ENCODE measurements around the gene DYNC1H1. TPM values are rescaled to one million over a fixed set of nuclear protein-coding genes. Genes with fewer than 3 reads are reported as not detected.
A peak's percentile ranks its signal among the peaks of the same experiment; 100 is the strongest.

The DYNC1H1 gene
- total RNA-seq, 2 donors from 2014 or later = 319 to 383 TPM

GRCh38 chr14:102094101-102094500 lies 129.7 kb downstream of the DYNC1H1 start:
- Mint-ChIP-seq H3K4me1 (peaks cover 34% of the 10 kb centered on the region), H3K9me3 (no peaks in the 10 kb centered on the region), H3K27ac (no peak overlapping the region), H3K4me3 (no peak overlapping the region), H3K36me3 (ENCODE audit: low read depth) (peaks cover 4% of the 10 kb centered on the region), H3K27me3 (no peaks in the 10 kb centered on the region)
- no peak for ATAC-seq (replicated peaks)

GRCh38 chr14:102095231-102095870 lies 131.0 kb downstream of the DYNC1H1 start:
- Mint-ChIP-seq H3K27me3 (no peaks in the 10 kb centered on the region), H3K4me1 (peaks cover 25% of the 10 kb centered on the region), H3K4me3 (peak overlapping the region; percentile 10), H3K36me3 (ENCODE audit: low read depth) (no peaks in the 10 kb centered on the region), H3K9me3 (no peaks in the 10 kb centered on the region), H3K27ac (peak overlapping the region; percentile 55)
- ATAC-seq (replicated peaks) = peak; percentile 67

GRCh38 chr14:102095871-102096568 lies 131.6 kb downstream of the DYNC1H1 start:
- peak overlapping the region; percentile 10 for H3K4me3 Mint-ChIP-seq

GRCh38 chr14:102096569-102097188 lies 132.3 kb downstream of the DYNC1H1 start:
- peak overlapping the region; percentile 10 for H3K4me3 Mint-ChIP-seq
- no peaks in the 10 kb centered on the region for H3K36me3 Mint-ChIP-seq (ENCODE audit: low read depth)
- peak overlapping the region; percentile 20 for H3K27ac Mint-ChIP-seq
- ATAC-seq (replicated peaks) = peak; percentile 81
- H3K27me3 Mint-ChIP-seq = no peaks in the 10 kb centered on the region
- H3K9me3 Mint-ChIP-seq = no peaks in the 10 kb centered on the region
- peaks cover 25% of the 10 kb centered on the region for H3K4me1 Mint-ChIP-seq

More at GRCh38 chr14:102095871-102096568, 131.6 kb downstream of the DYNC1H1 start:
- no peaks in the 10 kb centered on the region for H3K9me3 Mint-ChIP-seq
- peak overlapping the region; percentile 20 for H3K27ac Mint-ChIP-seq
- ATAC-seq (replicated peaks) = peak; percentile 18
- no peaks in the 10 kb centered on the region for H3K27me3 Mint-ChIP-seq
- peaks cover 25% of the 10 kb centered on the region for H3K4me1 Mint-ChIP-seq
- no peaks in the 10 kb centered on the region for H3K36me3 Mint-ChIP-seq (ENCODE audit: low read depth)

- no peak for ATAC-seq (replicated peaks)
- Mint-ChIP-seq H3K27me3 (no peaks in the 10 kb centered on the region), H3K27ac (no peak overlapping the region), H3K4me1 (peaks cover 25% of the 10 kb centered on the region), H3K36me3 (ENCODE audit: low read depth) (no peaks in the 10 kb centered on the region), H3K4me3 (no peak overlapping the region), H3K9me3 (no peaks in the 10 kb centered on the region)
Observed at GRCh38 chr14:102097441-102098135, 133.2 kb downstream of the DYNC1H1 start.

- Mint-ChIP-seq H3K4me3 (no peak overlapping the region), H3K9me3 (no peaks in the 10 kb centered on the region), H3K27ac (no peak overlapping the region), H3K4me1 (no peaks in the 10 kb centered on the region), H3K36me3 (ENCODE audit: low read depth) (no peaks in the 10 kb centered on the region), H3K27me3 (no peaks in the 10 kb centered on the region)
- ATAC-seq (replicated peaks) = no peak
Observed at GRCh38 chr14:102103062-102103695, 138.8 kb downstream of the DYNC1H1 start.

GRCh38 chr14:102105369-102105768 lies 141.0 kb downstream of the DYNC1H1 start:
- ATAC-seq (replicated peaks) = no peak
- no peaks in the 10 kb centered on the region for H3K36me3 Mint-ChIP-seq (ENCODE audit: low read depth)
- no peaks in the 10 kb centered on the region for H3K9me3 Mint-ChIP-seq
- no peaks in the 10 kb centered on the region for H3K27me3 Mint-ChIP-seq
- H3K4me1 Mint-ChIP-seq = no peaks in the 10 kb centered on the region
- no peak overlapping the region for H3K27ac Mint-ChIP-seq
- no peak overlapping the region for H3K4me3 Mint-ChIP-seq

Other genes with a start within 250 kb of the DYNC1H1 start
- gene PPP2R5C, start 202.9 kb upstream of the DYNC1H1 start, total RNA-seq = 100 to 1,000 TPM; 232 to 283 TPM
- 1,000 to 10,000 TPM in 1 of 2 donors, 100 to 1,000 TPM in 1; 639 to 1,352 TPM for gene HSP90AA1, start 122.5 kb downstream of the DYNC1H1 start, total RNA-seq
- 10 to 100 TPM; 30.9 to 33.0 TPM for gene WDR20, start 175.3 kb downstream of the DYNC1H1 start, total RNA-seq